GM19395 (cell line): ENCODE data around the gene SLC6A6.

Experiments used
- ATAC-seq: cut with Tn5 transposase; IDR thresholded peaks from one replicate; pipeline ENCODE4 v1.9.1; 2021; ENCODE audit warnings: mild to moderate bottlenecking, moderate library complexity; ENCODE audit not compliant: unreplicated experiment

The SLC6A6 gene

GRCh38 chr3:14464521-14464920 lies 62.1 kb downstream of the SLC6A6 start:
- no peak for ATAC-seq

GRCh38 chr3:14465425-14465824 lies 63.0 kb downstream of the SLC6A6 start:
- ATAC-seq, result no peak

GRCh38 chr3:14466179-14466903 lies 63.9 kb downstream of the SLC6A6 start:
- no peak for ATAC-seq

- no peak for ATAC-seq
Observed at GRCh38 chr3:14467814-14468620, 65.6 kb downstream of the SLC6A6 start.

- no peak for ATAC-seq
Observed at GRCh38 chr3:14468621-14468981, 66.2 kb downstream of the SLC6A6 start.

GRCh38 chr3:14470461-14470860 lies 68.1 kb downstream of the SLC6A6 start:
- ATAC-seq, result no peak

GRCh38 chr3:14471016-14471415 lies 68.6 kb downstream of the SLC6A6 start:
- no peak for ATAC-seq

- ATAC-seq, result no peak
Observed at GRCh38 chr3:14471690-14472089, 69.3 kb downstream of the SLC6A6 start.

GRCh38 chr3:14472471-14473351 lies 70.3 kb downstream of the SLC6A6 start:
- no peak for ATAC-seq

- no peak for ATAC-seq
Observed at GRCh38 chr3:14473411-14473891, 71.0 kb downstream of the SLC6A6 start.

- no peak for ATAC-seq
Observed at GRCh38 chr3:14474363-14475081, 72.1 kb downstream of the SLC6A6 start.

GRCh38 chr3:14475621-14476020 lies 73.2 kb downstream of the SLC6A6 start:
- no peak for ATAC-seq

- no peak for ATAC-seq
Observed at GRCh38 chr3:14476583-14477265, 74.3 kb downstream of the SLC6A6 start.

- no peak for ATAC-seq
Observed at GRCh38 chr3:14477311-14477935, 75.0 kb downstream of the SLC6A6 start.

- ATAC-seq, result no peak
Observed at GRCh38 chr3:14478956-14479550, 76.6 kb downstream of the SLC6A6 start.

- no peak for ATAC-seq
Observed at GRCh38 chr3:14479591-14479990, 77.2 kb downstream of the SLC6A6 start.

- no peak for ATAC-seq
Observed at GRCh38 chr3:14480207-14481017, 78.0 kb downstream of the SLC6A6 start.

GRCh38 chr3:14481018-14481645 lies 78.7 kb downstream of the SLC6A6 start:
- no peak for ATAC-seq
